NK-92 treated with Interleukin-12 subunit alpha and Interleukin-12 subunit beta, amount 100 ng/mL, for 24 hours (cell line): Measurements from ENCODE around the gene PTPRE.

Experiments
- DNase-seq: peaks from one replicate; lab custom pipeline; 2025; lab: John Stamatoyannopoulos, UW

PTPRE gene

DNA sequence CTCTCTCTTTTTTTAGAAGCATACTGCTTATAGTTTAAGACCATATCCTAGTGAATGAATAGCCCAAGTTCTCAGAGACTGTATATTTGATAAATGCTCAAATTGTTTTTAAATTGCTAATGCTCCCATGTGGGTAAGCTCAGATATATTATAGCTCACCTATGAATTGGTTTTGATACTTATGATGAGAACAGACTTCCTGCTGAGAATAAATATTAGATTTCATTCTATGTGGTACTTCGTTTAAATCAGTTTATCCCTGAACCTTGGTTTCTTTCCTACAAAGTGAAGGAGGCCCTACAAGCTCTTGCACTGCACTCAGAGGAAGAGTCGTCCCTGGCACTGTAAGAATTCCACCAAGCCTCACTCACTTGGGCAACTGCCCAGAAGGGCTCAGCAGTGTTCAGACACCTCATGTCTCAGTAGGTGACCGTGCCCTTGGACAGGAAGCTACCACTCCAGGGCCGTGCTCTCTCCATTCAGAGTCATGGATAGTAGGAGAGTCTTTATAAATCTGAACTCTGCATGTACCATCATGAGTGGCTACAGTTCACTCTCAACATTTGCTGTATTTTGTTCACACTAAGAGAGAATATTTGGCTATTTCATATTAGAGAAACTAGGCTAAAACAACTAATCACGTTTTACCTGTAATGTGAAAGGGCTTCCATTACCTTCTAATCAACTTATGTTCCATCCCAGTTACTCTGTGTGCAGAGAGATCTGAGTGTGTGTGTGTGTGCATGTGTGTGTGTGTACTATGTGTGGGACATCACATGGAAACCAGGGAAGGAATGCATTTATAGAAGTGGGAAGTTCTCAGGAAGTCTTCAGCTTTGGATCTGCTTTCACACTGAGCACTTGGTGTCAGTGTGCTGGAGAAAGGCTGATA is 93.8 kb downstream of the PTPRE start:
- DNase-seq, result no peak

DNA sequence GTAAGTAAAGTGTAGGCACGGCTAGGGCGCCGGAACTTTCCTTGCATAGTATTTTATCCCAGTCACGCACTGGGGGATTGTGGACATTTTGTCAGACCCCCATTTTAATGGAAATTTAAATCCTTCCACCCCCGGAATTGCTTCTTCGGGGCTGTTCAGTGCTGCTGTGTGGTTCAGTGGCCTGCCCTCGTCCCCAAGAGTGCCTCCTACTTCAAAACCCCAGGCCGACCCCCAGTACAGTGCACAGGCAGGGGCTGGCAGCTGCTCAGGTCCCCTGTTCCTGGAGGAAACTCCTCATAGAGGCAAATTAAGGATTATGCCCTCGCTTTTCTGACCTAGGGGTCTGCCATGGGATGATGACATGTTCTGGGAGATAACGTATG is 94.5 kb downstream of the PTPRE start:
- DNase-seq, result no peak

DNA sequence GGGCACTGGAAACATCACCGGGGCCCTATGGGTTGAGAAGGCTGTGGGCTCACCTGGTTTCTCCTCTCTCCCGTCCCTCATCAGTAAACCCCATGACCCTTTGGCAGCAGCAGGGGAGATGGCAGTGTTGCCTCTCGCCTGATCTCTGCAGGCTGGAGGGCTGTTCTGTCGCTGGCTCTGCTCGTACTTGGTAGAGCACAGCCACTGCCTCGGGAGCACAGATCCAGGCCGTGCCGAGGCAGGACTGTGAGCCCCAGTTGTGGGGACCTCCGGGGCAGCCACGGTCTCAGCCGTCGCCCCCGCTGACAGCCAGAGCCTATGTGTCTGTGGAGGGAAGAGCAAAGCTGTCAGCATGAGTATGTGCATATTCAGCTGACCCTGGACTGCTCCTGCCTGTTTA is 94.9 kb downstream of the PTPRE start:
- no peak for DNase-seq

DNA sequence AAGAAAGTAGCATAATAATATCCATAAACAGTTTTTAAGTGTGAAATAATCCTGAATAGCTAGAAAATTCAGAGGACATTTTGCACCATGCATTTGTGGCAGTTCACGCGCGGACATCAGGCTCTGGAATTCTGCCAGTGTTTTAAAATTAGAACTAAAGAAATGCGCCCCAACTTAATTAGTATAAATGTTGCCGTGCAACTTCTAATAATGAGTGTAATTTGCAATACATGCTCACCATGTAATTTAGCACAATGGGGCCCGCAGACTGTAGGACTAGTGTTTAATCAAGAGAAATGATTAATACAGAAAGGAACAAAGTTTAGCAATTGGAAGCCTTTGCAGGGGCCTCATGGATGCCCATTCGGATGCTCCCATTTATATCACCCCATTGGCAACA is 96.6 kb downstream of the PTPRE start:
- no peak for DNase-seq

DNA sequence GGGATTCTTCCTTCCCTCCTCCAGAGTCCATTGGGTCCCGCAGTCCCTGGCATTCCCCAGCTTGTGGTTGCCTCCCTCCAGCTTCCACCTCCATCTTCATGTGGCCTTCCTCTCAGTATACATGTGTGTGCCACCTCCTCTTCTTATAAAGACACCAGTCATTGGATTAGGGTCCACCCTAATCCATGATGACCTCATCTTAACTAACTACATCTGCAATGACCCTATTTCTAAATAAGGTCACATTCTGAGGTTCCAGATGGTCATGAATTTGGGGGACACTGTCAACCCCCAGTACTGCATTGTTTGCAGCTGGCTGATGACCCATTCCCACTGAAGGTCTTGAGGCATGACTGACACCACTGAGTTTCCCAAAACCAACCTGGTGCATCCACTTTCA is 99.0 kb downstream of the PTPRE start:
- no peak for DNase-seq

DNA sequence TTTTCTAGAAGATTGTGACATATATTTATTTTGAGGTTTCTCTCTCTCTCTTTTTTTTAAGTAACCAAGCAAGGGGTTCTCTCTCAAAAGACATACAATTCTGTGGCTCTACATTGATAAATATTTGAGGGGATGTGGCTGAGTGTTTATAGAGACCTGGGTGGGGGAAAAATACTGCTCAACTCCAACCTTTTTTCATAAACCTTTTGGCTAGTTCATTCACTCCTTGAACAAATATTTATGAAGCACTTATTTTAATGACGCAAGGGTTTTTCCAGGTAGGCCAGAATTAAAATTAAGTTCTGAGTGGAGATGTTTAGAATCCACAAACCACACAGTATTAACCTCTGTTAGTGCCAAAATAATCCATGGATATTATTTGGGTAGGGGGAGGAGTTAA is 100.2 kb downstream of the PTPRE start:
- no peak for DNase-seq

DNA sequence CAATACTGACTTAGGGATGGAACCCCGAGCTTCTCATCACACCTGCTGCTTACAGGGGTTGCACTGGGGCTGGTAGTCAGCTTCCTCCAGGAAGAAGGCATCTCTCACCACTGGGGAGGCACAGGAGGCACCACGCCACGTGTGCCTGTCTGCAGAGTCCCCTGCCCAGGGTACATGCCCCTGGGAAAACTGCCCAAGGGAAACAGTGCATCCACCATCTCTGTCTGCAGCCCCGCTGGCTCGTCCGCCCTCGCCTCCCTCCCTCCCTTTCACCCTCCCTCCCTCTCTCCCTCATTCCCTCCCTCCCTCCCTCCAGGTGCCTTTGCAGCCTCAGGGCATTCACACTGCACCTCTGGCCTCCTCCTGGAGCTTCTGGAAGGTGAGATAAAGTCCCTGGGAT is 101.1 kb downstream of the PTPRE start:
- no peak for DNase-seq

DNA sequence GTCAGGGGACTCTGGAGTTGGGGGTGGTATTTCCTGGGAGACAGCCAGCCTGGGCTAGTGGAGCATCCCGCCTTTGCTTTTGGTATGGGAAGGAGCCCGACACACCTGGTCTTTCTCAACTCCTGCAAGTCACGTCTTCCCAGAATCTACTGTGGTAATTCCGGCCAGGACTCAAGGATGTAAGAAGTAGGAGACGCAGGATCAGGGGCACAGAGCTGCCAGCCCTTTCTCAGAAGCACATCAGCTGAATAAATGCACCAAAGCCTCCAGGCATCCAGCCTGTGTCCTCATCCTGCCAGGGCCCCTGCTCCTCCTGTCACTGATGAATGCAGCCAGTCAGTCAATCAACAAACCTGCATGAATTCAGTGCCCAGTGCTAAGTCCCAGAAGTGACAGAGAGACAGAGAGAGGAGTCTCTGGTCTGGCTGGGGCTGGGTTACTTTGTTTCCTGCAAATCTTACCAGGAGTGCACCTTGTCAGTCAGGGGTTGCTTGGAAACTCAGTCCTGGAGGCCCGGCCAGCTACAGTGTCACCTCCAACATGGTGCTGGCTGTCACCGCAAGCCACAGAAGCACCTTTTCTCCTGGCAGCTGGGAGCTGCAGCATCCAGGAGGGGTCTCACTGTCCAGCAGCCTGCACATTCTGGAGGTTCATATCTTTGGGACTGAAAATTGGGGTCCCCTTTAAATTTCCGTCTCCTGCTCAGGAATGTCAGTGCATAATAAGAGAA is 101.8 kb downstream of the PTPRE start:
- DNase-seq, result no peak

DNA sequence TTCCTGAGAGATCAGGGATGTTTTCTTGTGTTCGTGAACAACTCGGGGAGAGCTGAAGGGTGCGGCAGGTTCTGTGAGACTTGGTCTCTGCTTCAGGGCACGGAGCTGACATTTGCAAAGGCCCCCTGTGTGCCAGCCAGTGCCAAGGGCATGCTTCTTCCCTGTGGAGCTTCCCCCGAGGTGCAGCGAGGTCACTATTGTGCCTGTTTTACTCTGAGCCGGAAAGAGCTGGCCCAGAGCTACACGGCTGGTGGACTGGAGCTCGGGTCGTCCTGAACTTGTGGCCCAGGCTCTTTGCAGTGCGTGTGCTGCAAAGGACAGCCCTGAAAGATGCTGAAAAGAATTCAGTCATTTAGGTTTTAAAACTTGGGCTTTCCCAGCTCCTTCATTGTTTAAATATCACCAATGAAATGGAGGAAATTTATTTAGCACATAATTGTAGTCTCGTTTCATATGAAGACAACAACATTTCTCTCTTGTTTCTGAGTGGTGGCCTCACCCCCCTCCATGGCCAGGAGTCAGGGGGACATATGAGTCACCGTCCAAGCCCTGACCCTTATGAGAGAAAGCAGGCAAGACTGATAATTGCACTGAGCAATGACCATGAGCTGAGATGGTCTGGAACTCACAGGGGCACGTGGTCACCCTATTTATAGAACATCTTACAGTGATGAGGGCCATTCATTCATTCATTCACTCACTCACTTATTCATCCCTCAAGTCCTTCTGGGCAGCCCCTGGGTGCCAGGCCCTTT is 102.6 kb downstream of the PTPRE start:
- no peak for DNase-seq

DNA sequence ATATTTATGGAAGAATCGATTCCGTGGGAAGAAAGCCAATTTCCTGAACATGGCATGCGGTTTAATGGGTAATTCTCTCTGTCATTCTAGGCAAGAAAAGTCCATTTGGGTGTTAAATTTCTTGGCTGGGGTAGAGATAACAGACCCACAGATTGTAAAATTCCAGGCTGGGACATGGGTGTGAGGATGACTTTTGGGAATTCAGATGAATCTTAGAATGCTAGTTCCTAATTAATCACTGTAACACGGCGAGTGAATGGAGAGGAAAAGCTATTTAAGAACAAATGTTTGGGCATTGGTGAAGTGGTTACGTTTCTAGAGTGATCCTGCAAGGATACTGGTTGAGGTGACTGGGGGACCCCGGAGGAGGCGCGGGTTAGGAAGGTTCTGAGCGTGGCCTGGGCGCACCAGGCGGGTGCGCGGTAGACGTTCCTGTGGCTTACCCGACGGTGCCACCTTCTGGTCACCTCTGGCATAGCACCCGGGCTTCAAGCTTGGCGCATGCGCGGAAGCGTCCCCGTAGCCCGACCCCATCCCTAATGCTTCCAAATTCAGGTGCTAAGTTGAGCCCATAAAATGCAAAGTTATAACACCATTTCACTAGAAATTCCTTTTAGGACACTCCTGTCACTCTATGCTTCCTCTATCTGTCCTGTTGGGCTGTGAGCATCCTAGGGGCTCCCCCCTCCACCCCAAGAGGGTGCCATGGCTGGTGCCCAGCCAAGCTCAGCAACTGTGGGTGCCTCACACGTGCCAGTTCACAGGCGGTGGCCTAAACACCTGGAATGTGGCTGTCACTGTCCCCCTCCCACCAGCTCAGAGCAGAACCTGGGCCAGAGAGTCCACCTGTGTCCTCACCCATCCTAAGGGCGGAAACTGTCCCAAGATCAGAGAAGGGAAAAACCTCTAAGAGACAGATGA is 104.4 kb downstream of the PTPRE start:
- DNase-seq, result peak; percentile 68

DNA sequence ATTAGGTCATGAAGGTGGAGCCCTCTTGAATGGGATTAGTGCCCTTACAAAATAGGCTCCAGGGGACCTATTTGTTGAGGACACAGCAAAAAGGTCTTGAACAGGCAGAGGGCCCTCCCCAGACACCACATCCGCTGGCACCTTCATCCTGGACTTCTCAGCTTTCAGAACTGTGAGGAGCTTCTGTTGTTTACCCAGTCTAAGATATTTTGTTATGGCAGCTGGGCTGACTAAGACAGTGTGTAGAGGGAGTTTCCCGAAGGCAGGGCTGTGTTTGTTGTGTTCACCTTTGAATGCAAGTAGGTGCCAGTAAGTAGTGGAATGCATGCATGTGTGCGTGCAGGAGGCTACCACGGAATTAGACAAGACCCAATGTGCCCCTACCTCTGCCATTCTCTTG is 106.7 kb downstream of the PTPRE start:
- peak; percentile 22 for DNase-seq

DNA sequence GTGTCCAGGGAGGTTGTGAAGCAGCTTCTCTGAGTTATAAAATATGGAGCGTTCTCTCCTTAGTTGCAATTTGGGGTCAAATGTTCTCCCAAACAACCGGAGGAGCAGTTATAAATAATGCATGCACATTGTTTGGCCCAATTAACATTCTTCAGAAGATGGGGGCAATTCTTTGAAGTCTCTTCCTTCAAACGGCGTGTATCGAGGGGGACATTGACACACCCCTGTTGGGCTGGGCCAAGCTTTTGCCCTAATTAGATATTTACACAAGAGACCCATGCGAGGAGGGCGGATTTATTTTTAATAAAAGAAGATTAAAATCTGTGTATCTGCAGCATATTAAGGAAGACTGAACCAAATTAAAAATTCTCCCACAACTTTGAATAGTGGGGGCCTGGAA is 107.3 kb downstream of the PTPRE start:
- no peak for DNase-seq

DNA sequence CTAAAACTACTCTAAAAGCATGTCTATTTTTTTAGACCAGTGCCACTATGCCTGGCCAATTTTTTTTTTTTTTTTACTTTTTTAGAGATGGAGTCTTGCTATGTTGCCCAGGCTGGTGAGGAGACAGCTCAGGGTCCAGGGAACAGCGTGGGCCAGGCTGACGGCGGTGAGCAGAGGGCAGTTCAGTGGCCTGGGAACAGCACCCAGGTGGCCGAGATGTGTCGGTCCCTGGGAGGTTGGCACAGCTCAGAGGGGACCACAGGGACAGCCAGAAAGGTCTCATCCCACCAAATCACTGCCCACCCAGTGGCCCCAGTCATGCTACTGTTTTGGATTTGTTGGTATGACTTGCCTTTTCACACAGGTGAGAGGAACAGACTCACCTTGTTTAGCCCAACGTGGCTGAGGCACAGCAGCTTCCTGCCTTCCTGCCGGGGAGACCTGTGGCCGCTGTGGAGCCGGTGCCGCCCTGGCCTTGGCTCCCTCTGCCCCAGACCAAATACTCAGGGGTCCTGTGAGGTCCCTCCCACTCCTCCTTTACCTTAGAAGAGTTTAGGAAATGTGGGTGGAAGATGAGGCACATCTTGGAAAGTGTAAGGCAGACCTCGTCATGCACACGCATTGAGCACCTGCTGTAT is 109.6 kb downstream of the PTPRE start:
- no peak for DNase-seq

DNA sequence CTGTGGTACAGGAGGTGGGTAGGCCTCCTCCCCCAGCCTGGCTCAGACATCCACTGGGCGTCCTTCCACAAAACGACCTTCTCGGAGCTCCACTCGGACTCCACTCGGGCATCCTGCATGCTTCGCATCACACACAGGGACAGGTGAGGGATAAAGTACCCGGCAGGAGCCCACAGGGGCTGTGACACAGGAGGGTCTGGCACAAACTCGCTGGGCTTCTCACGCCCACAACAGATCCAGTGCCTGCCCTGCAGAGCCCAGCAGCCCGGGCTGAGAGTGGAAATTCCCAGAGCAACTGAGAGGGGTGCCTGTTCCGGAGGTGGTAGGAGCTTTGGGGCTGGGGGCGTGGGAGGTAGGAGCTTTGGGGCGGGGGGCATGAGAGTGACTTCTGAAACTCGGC is 110.9 kb downstream of the PTPRE start:
- no peak for DNase-seq

DNA sequence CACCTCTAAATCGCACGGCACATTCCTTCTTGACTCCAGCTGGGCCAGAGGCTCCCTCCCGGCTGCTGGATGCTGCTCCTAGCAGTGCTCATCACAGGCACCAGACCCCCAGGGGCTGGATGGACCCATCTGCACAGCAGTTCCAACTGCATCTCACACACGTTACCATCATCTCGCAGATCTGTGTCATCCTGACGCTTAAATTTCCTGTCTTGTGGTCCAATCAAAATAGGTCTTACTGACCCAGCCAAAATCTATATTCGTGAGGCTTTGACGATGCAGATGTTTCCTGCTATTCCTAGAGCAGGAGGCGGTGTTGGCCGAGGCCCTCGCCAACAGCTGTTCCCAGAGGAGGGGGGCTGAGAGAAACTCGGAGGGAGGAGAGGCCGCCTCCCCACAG is 111.3 kb downstream of the PTPRE start:
- no peak for DNase-seq

DNA sequence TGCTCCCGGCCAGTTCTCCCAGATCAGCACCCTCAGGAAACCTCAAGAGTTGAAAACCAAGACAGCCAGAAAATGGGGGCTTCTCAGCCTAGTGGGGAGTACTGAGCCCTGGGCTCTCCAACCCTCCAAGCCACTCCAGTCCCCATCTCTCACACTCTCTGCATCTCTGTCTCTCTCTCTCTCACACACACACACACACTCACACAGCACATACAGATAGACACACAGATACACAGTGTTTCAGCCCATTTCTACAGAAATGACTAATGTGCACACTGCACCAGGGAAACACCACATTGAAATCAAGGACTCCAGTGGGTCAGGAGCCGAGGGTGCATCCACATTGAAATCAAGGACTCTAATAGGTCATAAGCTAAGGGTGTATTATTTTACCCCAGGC is 111.8 kb downstream of the PTPRE start:
- DNase-seq, result no peak

DNA sequence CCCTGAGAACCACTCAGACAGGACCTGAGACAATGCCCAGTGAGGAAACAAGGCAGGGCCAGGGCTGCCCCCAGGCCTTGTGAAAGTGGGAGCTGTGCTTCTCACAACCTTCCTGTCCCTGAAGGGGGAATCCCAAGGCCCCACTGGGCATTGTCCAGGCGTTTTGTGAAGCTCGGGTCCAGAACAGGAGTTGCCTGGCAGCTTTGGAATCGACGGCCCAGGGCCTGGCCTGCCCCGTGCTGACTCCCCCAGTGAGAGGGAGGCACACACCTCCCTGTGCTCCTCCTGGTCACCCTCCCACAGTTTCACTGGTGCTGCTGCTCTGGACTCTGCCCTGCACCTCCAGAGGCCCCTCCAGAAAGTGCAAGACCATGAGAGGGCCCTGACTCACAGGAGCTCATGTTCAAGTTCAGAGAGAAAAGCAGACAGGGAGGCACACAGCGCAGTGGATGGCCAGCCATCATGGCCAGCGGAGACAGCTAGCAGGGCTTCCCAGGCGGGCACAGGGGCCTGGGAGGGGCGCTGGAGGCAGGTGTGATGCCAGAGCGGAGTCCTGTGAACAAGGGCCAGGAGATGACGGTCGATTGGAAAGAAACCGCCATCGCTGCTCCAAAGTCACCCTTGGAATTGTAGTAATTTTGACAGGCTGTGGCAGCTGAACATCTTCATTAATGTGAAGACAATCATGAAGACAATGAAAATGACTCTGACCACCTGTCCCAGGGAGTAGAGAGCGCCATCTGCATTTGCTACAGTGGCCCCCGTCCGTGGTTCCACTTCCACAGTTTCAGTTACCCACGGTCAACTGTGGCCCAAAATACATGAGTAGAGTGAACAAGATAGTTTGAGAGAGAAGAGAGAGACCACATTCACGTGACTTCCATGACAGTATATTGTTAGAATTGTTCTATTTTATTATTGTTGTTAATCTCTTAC is 115.6 kb downstream of the PTPRE start:
- no peak for DNase-seq

DNA sequence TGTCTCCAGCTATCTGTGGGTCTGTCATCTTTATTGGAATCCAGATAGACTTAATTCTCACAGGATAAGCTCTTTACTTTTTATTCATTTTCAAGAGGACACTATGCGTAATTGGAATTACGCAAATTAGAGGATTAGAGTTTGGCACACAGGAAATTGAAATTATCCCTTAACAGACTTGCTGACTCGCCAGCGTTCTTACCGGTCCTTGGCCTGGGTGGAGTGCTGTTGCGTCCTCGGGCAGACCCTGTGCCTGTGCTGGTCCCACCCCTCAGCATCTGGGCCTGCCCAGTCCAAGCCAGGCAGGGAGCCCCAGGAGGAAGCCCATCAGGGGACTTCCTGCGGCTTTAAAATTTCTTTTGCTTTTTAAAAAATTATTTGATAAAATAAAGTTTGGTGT is 117.5 kb downstream of the PTPRE start:
- no peak for DNase-seq

DNA sequence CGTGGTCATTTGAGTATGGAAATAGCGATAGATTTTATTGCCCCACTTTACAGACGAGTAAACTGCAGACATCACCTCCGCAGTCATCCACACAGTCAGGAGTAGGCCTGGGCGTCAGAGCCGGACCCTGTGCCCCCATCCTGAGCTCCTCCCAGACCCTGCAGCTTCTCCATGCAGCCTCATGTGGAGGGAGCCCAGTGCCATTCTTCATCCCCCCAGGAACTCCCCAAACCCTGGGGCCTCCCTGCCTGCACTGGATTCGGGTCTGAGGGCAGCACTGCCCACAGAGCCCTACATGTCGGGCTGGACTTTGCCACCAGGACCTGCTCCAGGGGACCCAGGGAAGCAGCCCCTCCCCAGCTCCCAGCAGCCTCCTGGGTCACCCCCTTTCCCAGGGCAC is 118.5 kb downstream of the PTPRE start:
- no peak for DNase-seq

DNA sequence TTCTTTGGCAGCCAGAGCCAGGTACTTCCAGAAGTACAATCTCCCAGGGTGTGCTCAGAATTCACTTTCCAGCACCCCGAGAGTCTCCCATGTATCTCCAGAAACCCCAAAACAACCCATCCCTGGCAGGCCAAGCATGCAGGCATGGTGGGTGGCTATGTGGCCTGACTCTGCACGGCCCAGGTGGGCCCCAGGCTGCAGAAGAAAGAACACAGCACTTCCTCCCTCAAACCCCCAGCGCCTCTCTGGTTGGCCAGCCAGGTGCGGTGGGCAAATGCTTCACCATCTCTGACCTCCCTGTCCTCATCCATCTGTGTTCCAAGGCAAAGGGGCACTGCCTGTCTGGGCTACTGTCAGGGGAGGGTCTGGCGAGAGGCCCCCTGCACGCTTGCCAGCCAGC is 119.0 kb downstream of the PTPRE start:
- no peak for DNase-seq
